ENCODE measurements around the gene CAMKK1. TPM values are rescaled to one million over a fixed set of nuclear protein-coding genes. Genes with fewer than 3 reads are reported as not detected.

CAMKK1 gene
- total and polyA plus RNA-seq, 2 donors from 2014 or later, result 2.6 to 6.0 TPM

DNA sequence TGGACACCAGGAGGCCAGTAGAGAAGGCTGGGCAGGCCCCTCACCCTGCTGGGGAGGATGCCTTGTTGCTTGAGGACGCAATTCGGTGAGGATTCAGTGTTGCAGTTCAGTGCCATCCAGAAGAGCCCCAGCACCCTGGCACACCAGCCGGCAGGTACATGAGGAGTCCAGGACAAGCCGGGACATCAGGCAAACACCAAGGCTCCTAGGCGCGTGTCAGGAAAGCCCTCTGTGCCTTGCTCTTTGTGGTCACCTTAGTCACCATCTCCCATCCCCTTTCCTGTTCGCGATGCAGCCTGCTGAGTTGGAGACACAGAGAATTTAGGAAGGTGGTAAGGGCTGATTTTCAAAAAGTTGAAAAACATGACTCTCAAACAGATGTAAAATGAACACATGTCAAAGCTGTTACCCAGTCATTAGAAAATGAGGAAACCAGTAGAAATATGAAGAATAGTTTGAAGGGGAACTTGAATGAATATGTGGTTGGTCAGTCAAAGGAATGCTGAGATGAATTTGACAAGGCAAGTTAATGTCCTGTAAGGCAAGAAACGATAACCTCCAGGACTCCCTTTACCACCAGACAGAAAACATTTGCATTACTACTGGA lies 44.5 kb downstream of the CAMKK1 start:
- Histone ChIP-seq H3K9me3 (ENCODE audit: control insufficient read depth in 2 of 3, insufficient read depth in 1 of 3, low read length in 3 of 3) (no peaks in the 10 kb centered on the region), H3K27me3 (ENCODE audit: control insufficient read depth, insufficient read depth, low read length) (no peaks in the 10 kb centered on the region), H3K36me3 (ENCODE audit: control insufficient read depth in 2 of 3, insufficient read depth in 3 of 3, low read length in 3 of 3) (no peaks in the 10 kb centered on the region), H3K4me1 (ENCODE audit: control insufficient read depth in 2 of 3, insufficient read depth in 2 of 3, low read depth in 1 of 3, low read length in 3 of 3) (no peaks in the 10 kb centered on the region), H3K9ac (ENCODE audit: low read length in 3 of 3) (no peak overlapping the region), H3K27ac (ENCODE audit: low read depth in 2 of 2, low read length in 2 of 2) (no peak overlapping the region), H3K4me3 (ENCODE audit: low read length in 3 of 3) (no peak overlapping the region)
- TF ChIP-seq, protein P1, sequence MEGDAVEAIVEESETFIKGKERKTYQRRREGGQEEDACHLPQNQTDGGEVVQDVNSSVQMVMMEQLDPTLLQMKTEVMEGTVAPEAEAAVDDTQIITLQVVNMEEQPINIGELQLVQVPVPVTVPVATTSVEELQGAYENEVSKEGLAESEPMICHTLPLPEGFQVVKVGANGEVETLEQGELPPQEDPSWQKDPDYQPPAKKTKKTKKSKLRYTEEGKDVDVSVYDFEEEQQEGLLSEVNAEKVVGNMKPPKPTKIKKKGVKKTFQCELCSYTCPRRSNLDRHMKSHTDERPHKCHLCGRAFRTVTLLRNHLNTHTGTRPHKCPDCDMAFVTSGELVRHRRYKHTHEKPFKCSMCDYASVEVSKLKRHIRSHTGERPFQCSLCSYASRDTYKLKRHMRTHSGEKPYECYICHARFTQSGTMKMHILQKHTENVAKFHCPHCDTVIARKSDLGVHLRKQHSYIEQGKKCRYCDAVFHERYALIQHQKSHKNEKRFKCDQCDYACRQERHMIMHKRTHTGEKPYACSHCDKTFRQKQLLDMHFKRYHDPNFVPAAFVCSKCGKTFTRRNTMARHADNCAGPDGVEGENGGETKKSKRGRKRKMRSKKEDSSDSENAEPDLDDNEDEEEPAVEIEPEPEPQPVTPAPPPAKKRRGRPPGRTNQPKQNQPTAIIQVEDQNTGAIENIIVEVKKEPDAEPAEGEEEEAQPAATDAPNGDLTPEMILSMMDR (IDR thresholded peaks at IDR 0.05; ENCODE audit: borderline replicate concordance, extremely low read depth, insufficient read depth), result no peak
- intact Hi-C loops (cut with DNase I), result loop anchor here (10.0 kb wide), 1 partner anchor 114 kb away; no protein-coding TSS in a partner anchor
- DNase-seq, result no peak
- FAIRE-seq, result no peak

DNA sequence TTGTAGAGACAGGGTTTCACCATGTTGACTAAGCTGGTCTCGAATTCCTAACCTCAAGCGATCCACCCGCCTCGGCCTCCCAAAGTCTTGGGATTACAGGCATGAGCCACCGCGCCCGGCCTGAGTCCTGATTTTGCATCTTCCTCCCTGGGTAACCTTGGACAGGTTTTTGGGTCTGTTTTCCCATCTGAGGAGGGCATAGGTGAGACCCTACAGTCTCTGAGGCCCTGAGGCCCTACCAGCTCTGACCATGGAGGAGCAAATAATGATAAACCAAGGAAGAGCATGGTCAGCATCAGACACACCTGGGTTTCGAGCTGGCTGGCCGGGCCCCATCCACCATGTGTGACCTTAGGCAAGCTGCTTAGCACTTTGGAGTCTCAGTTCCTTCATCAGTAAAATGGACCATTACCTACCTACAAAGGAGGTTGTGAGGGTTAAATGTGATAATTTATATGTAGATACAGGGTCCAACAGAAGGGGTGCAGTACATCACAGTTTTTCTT lies 45.6 kb downstream of the CAMKK1 start:
- DNase-seq, result no peak
- Histone ChIP-seq H3K9ac (ENCODE audit: low read length in 3 of 3) (no peak overlapping the region), H3K36me3 (ENCODE audit: control insufficient read depth in 2 of 3, insufficient read depth in 3 of 3, low read length in 3 of 3) (peaks cover 0 to 5% (median 2%) of the 10 kb centered on the region in 3 donors), H3K4me3 (ENCODE audit: low read length in 3 of 3) (no peak overlapping the region), H3K27ac (ENCODE audit: low read depth in 2 of 2, low read length in 2 of 2) (no peak overlapping the region), H3K27me3 (ENCODE audit: control insufficient read depth, insufficient read depth, low read length) (no peaks in the 10 kb centered on the region), H3K4me1 (ENCODE audit: control insufficient read depth in 2 of 3, insufficient read depth in 2 of 3, low read depth in 1 of 3, low read length in 3 of 3) (no peaks in the 10 kb centered on the region), H3K9me3 (ENCODE audit: control insufficient read depth in 2 of 3, insufficient read depth in 1 of 3, low read length in 3 of 3) (no peaks in the 10 kb centered on the region)
- TF ChIP-seq, protein P1 (IDR thresholded peaks at IDR 0.05; ENCODE audit: borderline replicate concordance, extremely low read depth, insufficient read depth), result no peak
- FAIRE-seq, result no peak
- intact Hi-C loops (cut with DNase I), result loop anchor here (10.0 kb wide), 1 partner anchor 112 kb away; no protein-coding TSS in a partner anchor

DNA sequence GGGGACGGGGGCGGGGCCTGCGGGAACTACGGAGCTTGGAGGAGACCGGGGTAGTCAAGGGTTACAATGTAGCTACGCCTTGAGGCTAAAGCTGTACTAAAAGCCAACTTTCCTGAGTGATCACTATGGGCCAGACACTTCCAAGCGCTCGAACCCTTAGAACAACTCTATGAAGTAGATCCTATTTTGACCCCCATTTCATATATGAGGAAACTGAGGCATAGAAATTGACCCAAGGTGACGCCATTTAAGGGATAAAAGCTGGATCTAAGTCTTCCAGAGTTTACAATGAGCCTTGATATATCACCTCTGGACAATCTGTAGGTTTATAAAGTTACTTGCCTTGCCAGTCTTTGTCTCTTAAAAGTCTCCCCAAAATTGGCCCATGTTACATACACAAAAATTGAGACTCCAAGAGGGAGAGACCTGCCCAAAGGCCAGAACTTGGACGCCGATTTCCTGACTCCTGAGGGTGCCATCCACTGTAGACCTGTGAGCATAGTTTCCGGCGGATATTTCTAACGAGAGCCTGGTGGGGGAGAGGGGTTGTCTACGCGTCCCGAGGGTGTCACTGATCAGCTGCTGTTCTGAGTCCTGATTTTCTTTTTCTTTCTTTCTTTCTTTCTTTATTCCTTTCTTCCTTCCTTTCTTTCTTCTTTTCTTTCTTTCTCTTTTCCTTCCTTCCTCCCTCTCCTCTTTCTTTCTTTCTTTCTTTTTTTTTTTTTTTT lies 46.3 kb downstream of the CAMKK1 start:
- Histone ChIP-seq H3K4me3 (ENCODE audit: low read length in 3 of 3) (peak overlapping the region; percentile 12 to 36 (median 24)), H3K4me1 (ENCODE audit: control insufficient read depth in 2 of 3, insufficient read depth in 2 of 3, low read depth in 1 of 3, low read length in 3 of 3) (no peaks in the 10 kb centered on the region), H3K9ac (ENCODE audit: low read length in 3 of 3) (no peak overlapping the region), H3K9me3 (ENCODE audit: control insufficient read depth in 2 of 3, insufficient read depth in 1 of 3, low read length in 3 of 3) (no peaks in the 10 kb centered on the region), H3K36me3 (ENCODE audit: control insufficient read depth in 2 of 3, insufficient read depth in 3 of 3, low read length in 3 of 3) (peaks cover 0 to 5% (median 2%) of the 10 kb centered on the region in 3 donors), H3K27me3 (ENCODE audit: control insufficient read depth, insufficient read depth, low read length) (no peaks in the 10 kb centered on the region), H3K27ac (ENCODE audit: low read depth in 2 of 2, low read length in 2 of 2) (no peak overlapping the region)
- TF ChIP-seq, protein P1 (IDR thresholded peaks at IDR 0.05; ENCODE audit: borderline replicate concordance, extremely low read depth, insufficient read depth), result no peak
- DNase-seq, result no peak
- no peak for FAIRE-seq
- intact Hi-C loops (cut with DNase I), result loop anchor here (10.0 kb wide), 1 partner anchor 112 kb away; no protein-coding TSS in a partner anchor
